ENCODE results near the gene CTBS.
"Not testable (repeated sequence)": the region's sequence is repeated elsewhere in the genome, so short reads cannot be mapped to it uniquely, and the experiment has no call there.

Gene CTBS

DNA sequence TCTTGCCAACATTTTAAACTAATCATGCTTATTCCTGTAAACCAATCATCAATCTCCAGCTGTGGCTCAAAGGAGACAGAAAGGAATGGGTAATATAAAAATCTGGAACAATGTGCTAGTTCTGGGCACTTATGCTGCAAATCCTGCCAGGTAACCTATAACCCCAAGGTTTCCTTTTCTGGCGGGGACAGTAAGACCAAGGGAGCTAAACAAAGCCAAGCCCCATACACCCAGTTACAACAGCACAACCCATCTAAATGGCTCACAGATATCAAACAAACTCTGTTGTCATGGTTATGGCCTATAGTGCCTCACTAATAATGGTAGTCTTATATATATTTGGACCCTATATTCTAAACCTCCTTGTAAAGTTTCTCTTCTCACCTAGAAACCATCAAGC lies 36.9 kb upstream of the CTBS start:
- no peak overlapping the region for H3K4me2 ChIP-seq
- TF ChIP-seq Cebpa-rat (IDR thresholded peaks at IDR 0.05), result no peak
- peaks cover 46% of the 10 kb centered on the region for H3K9me3 ChIP-seq
- H3K27ac ChIP-seq, result no peak overlapping the region
- no peak overlapping the region for H3K9ac ChIP-seq
- no peaks in the 10 kb centered on the region for H3K4me1 ChIP-seq
- no peaks in the 10 kb centered on the region for H4K20me1 ChIP-seq
- no peaks in the 10 kb centered on the region for H3K27me3 ChIP-seq
- H3K36me3 ChIP-seq, result no peaks in the 10 kb centered on the region
- H3K4me3 ChIP-seq, result no peak overlapping the region

DNA sequence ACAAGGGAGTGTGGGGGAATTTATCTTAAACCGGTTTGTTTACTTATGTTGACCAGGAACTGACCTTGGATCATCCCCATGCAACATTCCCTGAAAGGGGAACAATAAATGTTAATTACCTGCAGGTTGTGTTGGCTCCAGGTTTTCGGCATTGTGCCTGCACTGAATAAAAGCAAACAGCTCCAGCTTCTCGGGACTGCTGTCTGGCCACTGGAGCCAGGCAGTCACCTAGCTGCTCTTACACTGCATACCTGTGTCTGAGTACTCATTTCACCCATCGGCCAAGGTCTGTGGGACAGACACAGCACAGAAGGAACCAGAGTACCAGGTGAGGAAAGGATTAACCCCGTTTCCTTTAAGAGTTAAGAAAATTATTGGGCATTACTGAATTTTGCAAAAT lies 32.7 kb upstream of the CTBS start:
- no peaks in the 10 kb centered on the region for H3K4me1 ChIP-seq
- no peak overlapping the region for H3K4me3 ChIP-seq
- no peak for TF ChIP-seq Cebpa-rat (IDR thresholded peaks at IDR 0.05)
- no peak overlapping the region for H3K4me2 ChIP-seq
- no peak overlapping the region for H3K27ac ChIP-seq
- no peaks in the 10 kb centered on the region for H3K27me3 ChIP-seq
- no peaks in the 10 kb centered on the region for H3K36me3 ChIP-seq
- H4K20me1 ChIP-seq, result no peaks in the 10 kb centered on the region
- H3K9me3 ChIP-seq, result peaks cover 38% of the 10 kb centered on the region
- no peak overlapping the region for H3K9ac ChIP-seq

- no peaks in the 10 kb centered on the region for H3K36me3 ChIP-seq
- H3K27ac ChIP-seq, result no peak overlapping the region
- no peaks in the 10 kb centered on the region for H4K20me1 ChIP-seq
- no peak overlapping the region for H3K9ac ChIP-seq
- H3K9me3 ChIP-seq, result peaks cover 38% of the 10 kb centered on the region
- no peak for TF ChIP-seq Cebpa-rat (IDR thresholded peaks at IDR 0.05)
- no peaks in the 10 kb centered on the region for H3K27me3 ChIP-seq
- H3K4me2 ChIP-seq, result no peak overlapping the region
- no peak overlapping the region for H3K4me3 ChIP-seq
- H3K4me1 ChIP-seq, result no peaks in the 10 kb centered on the region
These were observed 30.9 kb upstream of the CTBS start for GRCh38 chr1:84605157-84605556.

DNA sequence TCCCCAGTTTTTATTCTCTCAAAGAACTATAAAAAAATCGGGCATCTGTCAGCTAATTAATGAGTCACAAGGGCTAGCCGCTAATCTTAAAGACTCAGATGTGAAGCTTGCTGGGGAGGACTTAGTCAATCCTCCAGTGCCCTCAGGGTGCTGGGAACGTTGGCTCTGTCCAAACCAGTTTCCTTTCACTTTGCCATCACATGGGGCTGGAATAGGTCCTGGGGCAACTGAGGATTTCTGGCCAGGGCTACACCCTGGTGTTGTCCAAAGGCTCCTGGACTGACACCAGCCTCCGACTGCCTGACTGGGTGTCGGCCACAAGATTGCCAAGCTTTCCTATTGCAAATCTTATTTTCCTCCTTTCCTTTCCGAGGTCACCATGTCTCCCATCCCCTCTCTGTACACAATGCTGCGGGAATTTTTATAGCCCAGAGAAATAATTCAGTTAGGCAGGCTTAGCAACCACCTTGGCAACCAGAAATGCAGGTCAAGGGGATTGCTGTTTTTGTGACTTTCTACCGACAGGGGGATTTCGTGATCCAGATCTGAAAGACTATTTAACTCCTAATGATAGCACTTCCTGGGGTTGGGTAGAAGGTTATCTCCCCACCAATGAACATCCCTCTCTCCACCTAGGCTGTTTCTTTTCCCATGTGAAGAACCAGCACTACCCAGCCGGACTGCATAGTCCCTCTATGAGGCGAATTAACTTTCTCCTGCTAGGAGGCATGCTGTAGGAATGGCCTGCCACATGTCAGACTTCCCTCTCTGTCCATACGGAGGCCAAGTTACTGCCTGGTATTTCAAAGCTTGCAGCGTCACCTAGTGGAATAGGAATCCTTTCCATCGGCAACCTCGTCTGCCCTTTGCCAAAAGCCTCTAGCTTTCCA lies 29.9 kb upstream of the CTBS start:
- Histone ChIP-seq H3K9ac (no peak overlapping the region), H3K27me3 (no peaks in the 10 kb centered on the region), H3K4me2 (no peak overlapping the region), H3K4me1 (no peaks in the 10 kb centered on the region), H3K36me3 (no peaks in the 10 kb centered on the region), H3K9me3 (peaks cover 38% of the 10 kb centered on the region), H3K4me3 (no peak overlapping the region), H4K20me1 (no peaks in the 10 kb centered on the region), H3K27ac (no peak overlapping the region)
- no peak for TF ChIP-seq Cebpa-rat (IDR thresholded peaks at IDR 0.05)

DNA sequence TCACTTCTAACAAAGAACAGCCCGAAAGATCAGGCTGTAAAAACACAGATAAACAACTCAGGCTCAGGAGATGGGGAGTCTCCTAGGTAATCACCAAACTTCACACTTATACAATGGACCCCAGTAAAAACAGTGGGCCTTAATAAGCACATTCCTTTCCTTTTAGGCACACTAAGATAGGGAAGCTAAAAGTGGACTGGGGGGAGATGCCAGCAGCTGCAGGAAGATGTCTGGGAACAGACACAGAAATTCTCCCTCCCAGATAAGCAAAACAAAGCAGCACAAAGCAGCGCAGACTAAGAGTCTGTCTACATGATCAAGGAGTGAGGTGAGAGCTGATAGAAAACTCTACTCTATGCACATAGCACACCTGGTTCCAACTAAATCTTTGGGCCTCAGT lies 29.0 kb upstream of the CTBS start:
- H3K4me3 ChIP-seq, result no peak overlapping the region
- no peaks in the 10 kb centered on the region for H3K36me3 ChIP-seq
- no peak overlapping the region for H3K9ac ChIP-seq
- H4K20me1 ChIP-seq, result no peaks in the 10 kb centered on the region
- no peaks in the 10 kb centered on the region for H3K4me1 ChIP-seq
- H3K27me3 ChIP-seq, result no peaks in the 10 kb centered on the region
- no peak overlapping the region for H3K27ac ChIP-seq
- H3K9me3 ChIP-seq, result peaks cover 38% of the 10 kb centered on the region
- no peak for TF ChIP-seq Cebpa-rat (IDR thresholded peaks at IDR 0.05)
- H3K4me2 ChIP-seq, result no peak overlapping the region

DNA sequence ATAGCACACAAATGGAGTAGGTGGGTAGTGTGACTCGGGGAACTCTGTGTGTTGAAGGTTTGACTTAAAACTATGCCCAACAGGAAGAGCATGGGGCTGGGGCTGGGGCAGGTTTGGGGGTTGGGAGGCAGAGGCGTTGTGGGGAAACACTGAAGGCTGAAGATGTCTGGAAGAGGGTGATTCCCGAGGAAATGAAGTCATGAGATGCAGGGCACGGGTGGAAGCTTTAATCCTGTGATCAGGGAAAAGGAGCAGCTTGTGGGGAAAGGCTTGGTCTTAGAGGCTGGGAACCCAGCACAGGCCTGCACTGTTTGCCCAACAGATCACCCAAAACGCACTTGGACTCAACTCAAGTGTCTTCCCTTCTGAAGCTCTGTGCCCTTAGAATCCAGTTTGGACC lies 26.6 kb upstream of the CTBS start:
- H3K4me2 ChIP-seq, result no peak overlapping the region
- no peak for TF ChIP-seq Cebpa-rat (IDR thresholded peaks at IDR 0.05)
- no peak overlapping the region for H3K27ac ChIP-seq
- no peak overlapping the region for H3K4me3 ChIP-seq
- no peak overlapping the region for H3K9ac ChIP-seq
- H3K36me3 ChIP-seq, result no peaks in the 10 kb centered on the region
- peaks cover 20% of the 10 kb centered on the region for H3K9me3 ChIP-seq
- H4K20me1 ChIP-seq, result no peaks in the 10 kb centered on the region
- H3K4me1 ChIP-seq, result no peaks in the 10 kb centered on the region
- no peaks in the 10 kb centered on the region for H3K27me3 ChIP-seq

GRCh38 chr1:84598846-84599741 lies 24.9 kb upstream of the CTBS start:
- no peaks in the 10 kb centered on the region for H3K27me3 ChIP-seq
- no peak overlapping the region for H3K9ac ChIP-seq
- H3K36me3 ChIP-seq, result no peaks in the 10 kb centered on the region
- no peak overlapping the region for H3K4me3 ChIP-seq
- no peak overlapping the region for H3K27ac ChIP-seq
- no peak overlapping the region for H3K4me2 ChIP-seq
- peaks cover 4% of the 10 kb centered on the region for H3K9me3 ChIP-seq
- H3K4me1 ChIP-seq, result no peaks in the 10 kb centered on the region
- TF ChIP-seq Cebpa-rat (IDR thresholded peaks at IDR 0.05), result no peak
- no peaks in the 10 kb centered on the region for H4K20me1 ChIP-seq

DNA sequence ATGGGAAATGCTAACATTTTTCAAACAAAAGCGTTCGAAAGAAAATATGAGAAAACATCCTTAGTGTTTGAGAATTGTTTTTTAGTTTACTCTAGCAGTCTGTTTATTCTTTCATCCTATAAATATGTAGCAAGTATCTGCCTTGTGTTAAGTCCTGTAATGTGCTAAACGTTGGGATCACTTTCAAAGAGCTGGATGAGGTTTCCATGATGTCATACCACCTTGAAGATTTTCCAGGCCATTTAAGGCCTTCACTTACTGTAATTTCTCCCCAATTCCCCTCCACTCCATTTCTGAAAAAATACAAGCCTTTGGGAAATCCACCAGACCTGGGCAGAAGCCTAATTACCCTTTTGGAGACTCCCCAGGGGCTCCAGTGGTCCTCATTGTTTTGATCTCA lies 24.2 kb upstream of the CTBS start:
- no peaks in the 10 kb centered on the region for H3K27me3 ChIP-seq
- no peaks in the 10 kb centered on the region for H4K20me1 ChIP-seq
- H3K4me1 ChIP-seq, result no peaks in the 10 kb centered on the region
- no peaks in the 10 kb centered on the region for H3K36me3 ChIP-seq
- no peak overlapping the region for H3K4me2 ChIP-seq
- H3K9ac ChIP-seq, result no peak overlapping the region
- no peak overlapping the region for H3K27ac ChIP-seq
- no peak for TF ChIP-seq Cebpa-rat (IDR thresholded peaks at IDR 0.05)
- no peak overlapping the region for H3K4me3 ChIP-seq
- peaks cover 8% of the 10 kb centered on the region for H3K9me3 ChIP-seq

GRCh38 chr1:84597011-84597410 lies 22.8 kb upstream of the CTBS start:
- H3K27ac ChIP-seq, result no peak overlapping the region
- H3K27me3 ChIP-seq, result no peaks in the 10 kb centered on the region
- H3K9me3 ChIP-seq, result peaks cover 11% of the 10 kb centered on the region
- H3K4me3 ChIP-seq, result no peak overlapping the region
- no peaks in the 10 kb centered on the region for H3K4me1 ChIP-seq
- no peak overlapping the region for H3K4me2 ChIP-seq
- no peaks in the 10 kb centered on the region for H4K20me1 ChIP-seq
- H3K9ac ChIP-seq, result no peak overlapping the region
- no peak for TF ChIP-seq Cebpa-rat (IDR thresholded peaks at IDR 0.05)
- no peaks in the 10 kb centered on the region for H3K36me3 ChIP-seq

GRCh38 chr1:84594959-84595358 lies 20.7 kb upstream of the CTBS start:
- not testable (repeated sequence) for H3K4me3 ChIP-seq, H3K27me3 ChIP-seq, H3K27ac ChIP-seq, H3K36me3 ChIP-seq, H3K4me1 ChIP-seq, H3K4me2 ChIP-seq, H3K9ac ChIP-seq, H4K20me1 ChIP-seq
- H3K9me3 ChIP-seq, result peaks cover 11% of the 10 kb centered on the region

All from BLaER1 (cell line).